Islet of Langerhans (tissue), 1 donor: ENCODE data around the gene KLRC4.
A peak's percentile ranks its signal among the peaks of the same experiment; 100 is the strongest.
"Not testable (repeated sequence)": the region's sequence is repeated elsewhere in the genome, so short reads cannot be mapped to it uniquely, and the experiment has no call there.

Experiments used
- FAIRE-seq: peaks from one replicate; lab custom pipeline; 2011; peaks lifted over from hg19 to GRCh38; lab: Jason Lieb, UNC

KLRC4 gene

GRCh38 chr12:10368206-10369171 lies 41.1 kb downstream of the KLRC4 start:
- FAIRE-seq: no peak

- not testable (repeated sequence) for FAIRE-seq
These were observed 41.8 kb downstream of the KLRC4 start for GRCh38 chr12:10367714-10368113.

DNA sequence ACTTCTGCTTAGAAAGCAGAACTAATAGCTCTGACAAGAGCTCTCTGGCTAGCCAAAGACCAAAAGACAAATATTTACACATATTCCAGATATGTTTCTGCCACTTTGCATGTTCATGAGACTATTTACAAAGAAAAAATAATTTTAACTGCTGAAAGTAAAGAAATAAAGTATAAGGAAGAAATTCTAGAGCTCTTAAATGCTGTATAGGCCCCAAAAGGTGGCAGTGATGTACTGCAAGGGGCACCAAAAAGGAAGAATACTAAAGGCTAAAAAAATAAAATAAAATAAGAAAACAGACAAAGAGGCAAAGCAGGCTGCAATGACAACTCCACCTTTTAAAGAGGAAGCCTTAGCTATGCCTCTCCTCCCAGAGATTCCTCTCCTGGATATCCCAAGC lies 42.7 kb downstream of the KLRC4 start:
- FAIRE-seq: peak; percentile 47

DNA sequence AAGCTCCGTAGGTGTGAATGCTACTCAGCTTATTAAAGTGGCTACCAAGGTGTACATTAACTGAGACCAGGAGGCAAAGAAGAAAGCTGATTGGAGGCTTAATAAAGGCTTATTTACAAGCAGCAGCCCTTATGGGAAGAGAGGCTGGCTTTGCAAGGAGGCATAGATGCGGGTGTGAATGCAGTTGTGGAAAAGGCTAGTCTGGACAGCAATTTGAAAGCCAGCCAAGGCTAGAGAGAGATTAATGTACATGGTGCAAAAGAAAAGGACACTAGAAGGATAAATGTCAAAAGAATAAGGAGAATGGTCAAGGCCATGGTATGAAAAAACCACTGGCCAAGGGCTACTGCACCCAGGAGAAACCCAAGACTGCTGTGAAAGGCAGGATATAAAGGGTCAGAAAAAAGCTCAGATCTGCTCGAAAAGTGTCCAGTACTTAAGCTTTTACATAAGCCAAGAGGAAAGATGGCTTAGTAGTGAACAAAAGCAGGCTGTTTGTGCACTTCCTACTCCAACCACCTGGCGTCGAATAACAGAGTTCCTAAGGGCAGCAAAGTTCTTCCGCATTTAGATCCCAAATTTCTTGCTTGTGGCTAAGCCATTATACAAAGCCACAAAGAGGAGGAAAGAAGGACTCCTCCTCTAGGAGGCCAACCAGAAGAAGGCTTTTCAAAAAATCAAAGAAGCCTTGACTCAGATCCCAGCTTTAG lies 43.7 kb downstream of the KLRC4 start:
- FAIRE-seq: no peak

- peak; percentile 13 for FAIRE-seq
These were observed 44.5 kb downstream of the KLRC4 start for GRCh38 chr12:10364815-10365622.

GRCh38 chr12:10363914-10364814 lies 45.4 kb downstream of the KLRC4 start:
- no peak for FAIRE-seq

- FAIRE-seq: no peak
These were observed 46.0 kb downstream of the KLRC4 start for GRCh38 chr12:10363658-10363913.

DNA sequence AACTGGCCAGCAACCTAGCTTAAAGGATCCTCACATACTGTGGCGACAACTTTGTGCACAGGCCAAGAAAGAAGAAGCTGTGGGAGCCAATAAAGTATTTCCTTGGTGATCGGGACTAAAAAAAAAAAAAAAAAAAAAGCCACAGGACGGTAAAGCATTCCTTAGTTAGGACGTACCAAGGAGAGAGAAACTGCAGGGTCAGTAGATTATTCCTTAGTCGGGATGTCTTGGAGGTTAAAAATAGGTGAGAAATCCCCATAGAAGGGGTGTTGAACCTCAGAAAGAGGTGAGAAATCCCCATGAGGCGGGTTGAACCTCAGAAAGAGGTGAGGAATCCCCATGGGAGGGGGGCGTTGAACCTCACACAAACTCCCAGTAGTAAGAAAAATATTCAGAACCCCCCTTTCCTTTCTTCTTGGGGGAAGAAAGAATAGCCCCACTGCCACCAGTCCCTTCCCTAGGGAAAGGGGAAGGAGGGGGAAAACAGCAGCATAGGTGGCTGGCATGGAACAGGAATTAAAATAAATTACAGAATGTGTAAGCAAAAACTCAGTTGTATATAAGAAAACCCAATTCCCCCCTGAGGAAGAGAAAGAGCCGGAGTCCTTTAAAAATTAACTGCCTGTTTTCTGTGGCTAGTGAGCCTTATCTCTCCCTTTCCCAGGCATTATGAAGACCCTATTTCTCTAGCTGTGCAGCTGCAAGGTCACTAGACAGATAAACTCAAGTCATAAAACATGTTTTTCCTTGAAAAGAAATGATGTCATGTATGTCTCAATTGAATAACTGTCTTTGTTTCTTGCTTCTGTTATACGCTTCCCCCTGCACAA lies 46.5 kb downstream of the KLRC4 start:
- no peak for FAIRE-seq

DNA sequence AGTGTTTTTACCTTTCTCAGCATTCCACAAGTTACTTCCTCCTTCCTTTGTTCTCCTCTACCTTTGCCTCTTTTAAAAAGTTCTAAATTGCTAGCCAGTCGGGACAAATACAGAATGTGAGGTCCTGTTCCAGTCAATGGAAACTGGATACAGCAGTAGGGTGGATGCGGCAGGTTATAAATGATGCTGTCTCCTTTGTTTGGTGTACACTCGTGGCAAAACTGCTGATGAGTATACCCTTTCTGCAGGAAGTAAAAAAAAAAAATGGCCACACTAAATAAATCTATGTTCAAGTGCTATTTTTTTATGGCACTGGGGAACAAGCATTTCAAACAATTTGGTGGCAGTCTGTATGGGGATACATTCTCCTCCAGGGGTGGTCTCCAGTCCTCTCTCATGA lies 47.2 kb downstream of the KLRC4 start:
- no peak for FAIRE-seq

DNA sequence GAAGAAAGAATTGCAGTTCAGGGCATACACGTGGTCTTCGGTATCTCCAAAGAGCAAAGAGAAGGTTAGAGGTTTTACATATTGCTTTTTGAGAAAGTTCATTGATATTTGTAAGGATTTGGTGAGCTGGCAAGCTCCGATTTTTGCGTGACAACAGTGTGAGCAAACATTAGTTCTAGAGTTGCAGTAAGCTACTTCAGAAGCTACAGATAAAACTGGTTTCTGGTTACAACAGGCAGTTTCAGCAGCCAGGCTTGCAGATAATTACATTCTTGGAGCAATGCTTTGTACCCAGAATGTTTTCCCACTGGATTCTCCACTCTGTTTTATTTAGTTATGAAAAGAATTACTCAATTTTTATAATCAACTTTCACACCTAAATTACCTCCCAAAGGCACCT lies 47.9 kb downstream of the KLRC4 start:
- no peak for FAIRE-seq

- FAIRE-seq: no peak
These were observed 48.5 kb downstream of the KLRC4 start for GRCh38 chr12:10361084-10361483.

- FAIRE-seq: no peak
These were observed 50.6 kb downstream of the KLRC4 start for GRCh38 chr12:10358969-10359368.

DNA sequence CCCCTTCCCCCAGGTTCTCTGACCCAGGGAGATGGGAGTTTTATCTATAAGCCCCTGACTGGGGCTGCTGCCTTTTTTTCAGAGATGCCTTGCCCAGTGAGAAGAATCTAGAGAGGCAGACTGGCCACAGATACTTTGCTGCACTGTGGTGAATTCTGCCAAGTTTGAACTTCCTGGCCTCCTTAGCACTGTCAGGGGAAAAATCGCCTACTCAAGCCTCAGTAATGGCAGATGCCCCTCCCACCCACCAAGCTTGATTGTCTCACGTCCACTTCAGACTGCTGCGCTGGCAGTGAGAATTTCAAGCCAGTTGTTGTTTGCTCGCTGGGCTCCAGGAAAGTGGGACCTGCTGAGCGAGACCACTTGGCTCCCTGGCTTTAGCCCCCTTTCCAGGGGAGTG lies 51.4 kb downstream of the KLRC4 start:
- no peak for FAIRE-seq
